HG03521 (cell line): ENCODE measurements around the gene CCDC85C.

Experiments used
- ATAC-seq: cut with Tn5 transposase; IDR thresholded peaks from one replicate; pipeline ENCODE4 v1.9.1; 2021; ENCODE audit warnings: mild to moderate bottlenecking, moderate library complexity; ENCODE audit not compliant: unreplicated experiment

The CCDC85C gene

DNA sequence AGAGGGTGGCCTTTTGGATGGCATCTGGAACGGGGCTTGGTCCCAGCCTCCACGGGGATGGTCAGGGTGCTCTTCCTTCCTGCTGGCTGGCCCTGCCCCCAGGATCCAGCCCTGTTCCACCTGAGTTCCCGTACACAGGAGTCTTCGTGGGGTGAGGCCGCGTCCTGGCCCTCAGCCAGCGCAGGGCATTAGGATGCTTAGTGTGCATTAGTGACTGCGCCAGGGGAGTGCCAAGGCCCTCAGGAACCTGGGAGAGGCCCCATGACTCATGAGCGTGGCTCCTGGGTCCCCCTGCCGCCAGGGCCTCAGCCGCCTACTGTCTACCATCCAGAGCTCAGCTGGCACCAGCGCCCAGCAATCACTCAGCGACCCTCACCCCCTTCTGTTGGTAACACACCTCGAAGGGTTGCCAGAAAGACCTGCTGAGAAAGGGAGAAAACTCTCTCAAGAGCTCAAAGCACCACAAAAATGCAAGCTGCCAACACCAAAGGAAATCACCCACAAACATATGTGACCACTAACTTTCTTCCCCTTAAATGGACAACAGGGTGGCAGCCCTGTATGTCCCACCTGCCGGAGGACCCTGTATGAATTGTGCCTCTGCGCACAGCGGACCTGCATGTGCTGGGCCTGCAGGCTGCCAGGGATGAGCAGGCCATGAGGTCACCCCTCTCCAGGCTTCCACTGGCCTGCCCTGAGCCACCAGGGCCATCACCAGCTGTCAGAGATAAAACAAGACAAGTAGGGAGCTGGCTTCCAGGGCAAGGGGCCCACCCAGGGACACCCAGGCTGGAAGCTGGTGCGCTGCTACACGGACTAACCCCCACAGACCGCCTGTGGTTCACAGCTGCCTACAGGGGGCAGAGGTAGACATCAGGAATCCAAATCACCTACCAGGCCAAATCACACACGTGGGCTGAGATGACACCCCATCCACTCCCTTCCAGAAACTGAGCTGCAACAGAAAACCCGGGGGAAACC is 28.7 kb downstream of the CCDC85C start:
- ATAC-seq, result no peak

- ATAC-seq, result no peak
These were observed 29.7 kb downstream of the CCDC85C start for GRCh38 chr14:99574099-99574880.

DNA sequence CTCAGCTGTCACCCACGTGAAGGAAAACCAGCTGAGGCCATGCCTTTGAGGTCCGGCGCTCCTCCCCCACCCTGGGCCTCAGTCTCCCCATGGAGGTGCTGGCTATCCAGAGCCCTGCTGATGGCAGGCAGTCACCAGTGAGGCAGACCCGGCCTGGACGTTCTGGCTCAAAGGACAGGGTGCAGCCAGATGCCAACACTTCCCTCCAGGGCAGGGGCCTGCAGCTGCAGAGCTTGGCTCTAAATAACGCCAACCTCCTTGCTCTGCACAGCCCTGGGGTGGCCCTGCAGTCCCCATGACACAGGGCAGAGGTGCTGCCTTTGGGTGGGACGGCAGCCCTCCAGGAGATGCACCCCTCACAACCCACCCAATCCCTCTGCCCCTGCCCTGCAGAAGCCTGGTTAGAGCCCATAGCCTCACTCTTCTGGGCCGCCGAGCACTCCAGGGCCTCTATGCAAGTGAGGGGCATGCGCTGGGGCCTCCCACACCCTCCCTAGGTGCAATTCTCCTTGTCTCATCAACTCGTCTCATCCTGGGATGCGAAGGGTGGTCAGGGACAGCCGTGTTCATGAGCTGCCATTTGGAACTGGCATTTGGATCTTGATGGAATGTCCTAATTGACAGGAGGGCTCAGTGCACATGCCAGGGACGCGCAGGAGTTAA is 30.4 kb downstream of the CCDC85C start:
- no peak for ATAC-seq

DNA sequence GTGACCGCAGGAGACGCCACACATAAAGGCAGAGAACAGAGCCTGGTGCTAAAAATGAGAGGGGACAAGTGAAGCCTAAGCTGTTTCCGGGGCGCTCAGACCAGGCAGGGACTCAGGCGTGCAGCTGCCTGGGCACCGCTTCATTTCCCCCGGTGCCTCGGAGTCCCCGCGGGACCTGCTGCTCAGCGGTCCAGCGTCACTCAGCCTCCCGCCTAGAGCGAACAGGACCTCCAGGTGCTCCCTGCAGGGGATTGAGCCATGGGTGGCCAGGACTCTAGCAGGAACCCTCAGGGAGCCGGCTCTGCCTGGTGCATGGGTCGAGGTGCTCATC is 31.0 kb downstream of the CCDC85C start:
- no peak for ATAC-seq

- no peak for ATAC-seq
These were observed 31.6 kb downstream of the CCDC85C start for GRCh38 chr14:99572173-99572999.

DNA sequence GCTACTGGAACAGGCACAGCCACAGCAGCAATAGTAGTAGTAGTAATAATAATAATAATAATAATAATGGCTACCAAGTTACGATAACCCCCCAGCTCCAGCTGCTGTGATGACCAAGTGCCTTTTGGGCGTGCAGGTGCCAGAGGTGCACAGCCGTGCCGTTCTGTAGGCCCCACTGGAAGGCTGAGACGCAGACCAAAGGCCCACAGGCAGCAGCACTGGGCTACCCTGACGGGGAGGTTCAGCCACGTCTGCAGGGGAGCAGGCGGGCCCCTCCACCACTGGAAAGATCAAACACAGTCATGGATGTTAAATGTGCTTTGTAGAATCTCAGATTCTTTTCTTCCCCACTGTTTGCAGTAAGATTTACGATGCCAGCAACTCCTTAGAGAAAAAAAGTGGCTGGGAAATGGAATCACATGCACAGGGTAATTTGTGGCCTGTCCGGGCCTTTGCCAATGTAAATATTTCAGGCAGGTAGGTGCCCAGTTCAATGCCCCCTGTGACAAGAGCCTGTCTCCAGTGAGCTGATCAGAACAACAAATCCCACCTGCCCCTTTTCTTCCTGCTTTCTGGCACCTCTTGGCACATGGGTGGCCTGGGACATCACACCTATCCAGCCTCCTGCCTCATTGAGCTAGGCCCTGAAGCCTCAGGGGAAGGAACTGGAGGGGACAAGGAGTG is 32.6 kb downstream of the CCDC85C start:
- ATAC-seq, result no peak

DNA sequence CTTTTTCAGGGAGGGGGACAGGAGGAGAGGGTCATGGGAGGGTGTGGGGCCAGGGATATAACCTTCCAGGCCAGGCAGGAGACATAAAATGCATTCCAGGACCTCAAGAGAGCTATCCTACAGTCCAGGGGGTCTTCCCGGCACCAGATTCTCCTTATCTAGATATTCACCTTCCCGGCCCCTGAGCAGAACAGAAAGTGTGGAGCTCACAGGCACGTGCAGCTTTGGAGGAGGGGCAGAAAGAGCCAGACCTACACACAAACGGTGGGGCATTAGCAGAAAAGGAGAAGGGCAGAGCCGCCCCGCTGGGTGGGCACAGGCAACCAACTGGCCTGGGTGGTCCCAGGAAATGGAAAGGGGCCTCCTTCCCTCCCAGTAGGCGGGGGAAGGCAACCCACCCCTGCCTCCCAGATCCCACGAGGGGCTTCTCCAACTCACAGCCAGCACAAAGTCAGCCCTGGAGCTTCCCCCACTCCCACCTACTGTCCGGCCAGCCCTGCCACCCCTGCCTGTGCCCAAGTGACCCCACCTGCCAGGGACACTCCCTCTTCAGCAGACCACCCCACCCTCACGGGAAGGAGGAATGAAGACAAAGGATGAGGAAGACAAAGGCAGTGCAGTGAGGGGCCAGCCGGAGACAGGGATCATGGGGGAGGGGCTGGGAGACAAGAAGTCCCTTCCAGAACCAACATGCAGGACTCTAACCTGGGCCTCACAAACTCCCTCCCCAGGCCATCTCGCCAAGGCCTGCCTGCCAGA is 33.3 kb downstream of the CCDC85C start:
- no peak for ATAC-seq

- no peak for ATAC-seq
These were observed 34.1 kb downstream of the CCDC85C start for GRCh38 chr14:99569725-99570543.

DNA sequence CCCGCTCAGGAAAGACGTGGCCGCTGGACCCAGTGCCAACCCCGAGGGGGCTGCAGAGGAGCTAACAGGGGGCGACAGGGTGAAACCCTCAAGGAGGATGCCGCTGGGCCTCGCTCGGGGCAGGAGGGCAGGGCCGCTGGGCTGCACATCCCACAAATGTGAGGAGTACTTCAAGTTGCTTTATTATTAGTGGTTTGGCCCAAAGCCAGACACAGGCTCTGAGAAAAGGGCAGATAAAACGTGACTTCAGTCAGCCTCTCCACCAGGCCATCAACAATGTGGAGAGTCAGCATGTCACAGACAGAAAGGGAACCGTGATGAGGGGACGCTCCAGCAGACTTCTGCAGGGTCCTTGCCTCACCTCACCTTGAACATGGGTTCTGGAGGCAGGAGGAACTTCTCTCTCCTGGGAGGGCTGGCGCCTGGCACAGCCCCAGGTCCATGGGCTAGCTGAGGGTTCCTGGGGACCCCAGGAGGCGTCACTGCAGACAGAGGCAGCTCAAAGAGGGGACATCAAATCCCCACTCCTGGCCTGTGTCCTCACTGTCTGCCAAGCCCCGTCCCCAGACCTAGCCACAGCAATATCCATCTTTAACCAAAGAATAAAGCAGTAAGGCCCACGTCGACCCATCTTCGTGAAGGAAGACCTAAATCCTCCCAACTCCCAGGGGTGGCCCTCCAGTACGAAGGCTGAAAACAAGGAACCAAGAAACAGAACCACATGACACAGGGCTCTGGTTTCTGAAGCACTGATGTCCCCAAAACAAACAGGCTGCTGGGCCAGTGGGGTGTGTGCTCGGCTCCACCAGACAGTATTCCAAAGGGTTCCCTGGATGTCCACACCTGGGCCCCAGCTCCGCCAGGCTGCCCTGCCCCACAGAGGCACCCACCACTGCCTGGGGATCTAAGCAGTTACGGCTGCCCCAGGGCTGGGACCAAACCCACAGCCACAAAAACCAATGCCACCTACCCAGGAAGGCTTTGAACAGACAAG is 35.1 kb downstream of the CCDC85C start:
- no peak for ATAC-seq

DNA sequence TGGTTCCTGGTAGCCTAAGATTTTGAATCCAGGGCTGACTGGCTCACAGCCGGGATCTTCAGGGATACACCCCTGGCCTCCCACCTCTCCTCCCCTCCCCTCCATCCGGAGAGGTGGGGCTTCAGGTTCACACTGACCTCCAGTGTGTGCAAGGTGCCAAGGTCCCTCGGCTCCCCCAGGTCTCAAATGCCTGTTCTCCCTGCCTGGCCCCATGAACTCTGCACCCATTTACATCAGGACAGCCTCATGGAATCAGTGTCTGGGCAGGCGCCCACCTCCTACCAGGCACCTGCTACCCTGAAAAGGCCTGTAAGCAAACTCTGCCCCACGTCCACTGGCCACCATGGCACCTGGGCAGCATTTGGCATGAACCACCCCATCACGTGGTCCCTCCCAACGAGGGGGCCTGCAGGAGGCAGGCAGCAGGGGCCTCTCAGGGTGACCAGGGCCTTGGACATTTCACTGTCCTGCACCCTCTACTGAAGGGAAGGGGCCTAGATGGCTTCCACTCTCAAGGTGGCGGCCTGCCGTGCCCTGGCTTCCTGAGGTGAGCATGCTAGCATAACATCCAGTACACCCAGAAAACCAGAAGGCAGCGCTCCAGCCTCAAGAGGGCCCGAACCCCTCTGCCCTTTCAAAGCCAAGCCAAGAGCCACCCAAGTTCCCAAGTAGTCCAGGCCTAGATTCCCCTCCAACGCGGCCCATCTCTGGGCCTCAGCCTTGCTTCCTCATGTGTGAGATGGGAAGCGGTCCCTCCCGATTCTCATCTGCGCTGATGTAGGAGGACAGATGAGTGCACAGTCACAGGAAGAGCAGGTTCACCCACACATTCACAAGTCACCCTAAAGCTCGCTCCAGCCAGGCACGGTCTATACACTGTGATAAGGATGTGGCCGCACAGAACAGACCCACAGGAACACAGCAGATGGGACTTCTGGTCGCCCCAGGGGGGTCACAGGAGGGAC is 37.3 kb downstream of the CCDC85C start:
- no peak for ATAC-seq

- no peak for ATAC-seq
These were observed 38.0 kb downstream of the CCDC85C start for GRCh38 chr14:99566009-99566389.

DNA sequence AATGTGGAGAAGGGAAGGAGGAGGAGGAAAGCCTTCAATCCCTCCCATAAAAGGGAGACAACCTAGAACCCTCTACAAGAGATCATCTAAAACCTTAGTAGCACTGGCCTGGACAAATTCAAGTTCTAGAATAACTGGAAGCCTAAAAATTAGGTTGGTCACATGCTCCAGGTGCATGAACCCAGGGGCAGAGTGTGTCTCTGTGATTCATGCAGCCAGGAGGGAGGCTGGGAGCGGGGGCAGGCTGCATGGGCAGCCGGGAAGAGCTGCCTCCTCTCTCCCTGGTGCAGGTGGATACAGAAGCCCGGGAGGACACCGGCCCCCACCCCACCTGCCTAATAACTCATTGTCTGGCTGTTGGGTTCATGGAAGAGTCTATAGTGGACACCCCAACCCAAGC is 38.6 kb downstream of the CCDC85C start:
- no peak for ATAC-seq

DNA sequence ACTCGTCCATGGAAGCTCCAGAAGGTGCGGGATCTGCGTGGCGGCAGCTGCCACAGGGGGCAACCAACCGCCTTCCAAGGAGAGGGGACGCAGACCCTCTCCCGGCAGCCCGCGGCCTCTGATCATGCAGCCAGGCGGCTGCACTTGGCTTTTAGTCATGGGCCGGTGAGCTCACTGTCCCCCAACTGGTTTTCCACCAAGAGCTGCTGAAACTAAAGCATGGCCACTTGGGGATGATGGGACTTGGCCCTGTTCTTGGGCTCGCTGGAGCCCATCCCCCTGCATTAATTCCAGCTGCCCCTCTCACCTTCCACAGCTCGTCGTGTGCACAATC is 39.1 kb downstream of the CCDC85C start:
- ATAC-seq, result no peak

DNA sequence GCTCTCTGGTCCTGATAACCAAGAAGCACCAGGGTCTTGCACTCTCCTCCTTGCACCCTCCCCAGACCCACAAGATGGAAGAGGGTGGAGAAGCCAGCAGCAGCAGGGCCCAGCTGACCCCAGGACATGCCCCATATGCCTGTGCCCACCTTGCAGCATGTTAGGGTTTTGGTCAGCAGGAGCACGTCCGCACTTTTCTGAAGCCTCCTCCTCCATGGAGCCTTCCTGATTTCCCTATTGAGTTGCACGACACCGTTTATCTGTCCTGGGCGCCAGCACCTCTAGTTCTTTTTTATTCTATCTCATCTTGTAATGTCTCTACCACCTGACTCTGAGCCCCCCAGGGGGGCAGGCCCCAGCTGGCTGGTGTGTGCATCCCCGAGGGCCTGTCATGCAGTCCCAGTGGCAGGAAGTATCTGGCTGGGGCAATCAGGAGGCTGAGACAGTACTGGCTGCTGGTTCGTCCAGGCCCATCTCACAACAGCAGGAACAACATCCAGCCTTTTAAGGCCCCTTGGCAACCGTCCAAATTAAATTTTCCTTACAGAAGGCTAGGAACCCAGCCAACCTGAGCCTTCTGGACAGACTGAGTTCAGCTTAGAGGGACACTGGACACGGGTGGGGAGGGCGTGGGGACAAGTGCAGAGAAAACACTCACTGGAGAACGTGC is 39.6 kb downstream of the CCDC85C start:
- no peak for ATAC-seq

DNA sequence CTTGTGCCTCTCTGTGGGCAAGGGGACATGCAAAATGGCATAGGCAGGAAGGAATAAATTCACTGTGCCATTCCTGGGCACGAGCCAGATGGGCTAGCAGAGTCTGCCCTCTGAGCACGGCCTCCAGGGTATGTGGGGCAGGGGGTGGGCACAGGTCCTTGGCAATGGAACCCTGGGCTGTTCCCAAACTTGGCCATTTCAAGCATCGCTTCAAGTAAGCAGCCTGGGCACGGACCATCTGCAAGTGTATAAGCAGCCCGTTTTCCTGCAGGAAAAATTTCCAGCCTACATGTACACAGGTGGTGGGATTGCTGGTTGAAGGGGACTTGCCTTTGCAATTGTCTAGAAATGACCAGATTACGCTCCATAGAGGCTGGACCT is 40.3 kb downstream of the CCDC85C start:
- ATAC-seq, result no peak
